HL-60/S4 treated with retinoic acid at 250 ng/mL for 4 days and 3 days (cell line): Measurements from ENCODE around the gene SPIRE1.
"Not testable (repeated sequence)": the region's sequence is repeated elsewhere in the genome, so short reads cannot be mapped to it uniquely, and the experiment has no call there.

ENCODE experiments used
- in situ Hi-C: fragments of 300-500 bp; cut with MboI; formaldehyde crosslinking; loops from 2 replicates; pipeline ENCODE4 v1.7.0; 2022; ENCODE audit warnings: low sequenced_read_pairs

The SPIRE1 gene

DNA sequence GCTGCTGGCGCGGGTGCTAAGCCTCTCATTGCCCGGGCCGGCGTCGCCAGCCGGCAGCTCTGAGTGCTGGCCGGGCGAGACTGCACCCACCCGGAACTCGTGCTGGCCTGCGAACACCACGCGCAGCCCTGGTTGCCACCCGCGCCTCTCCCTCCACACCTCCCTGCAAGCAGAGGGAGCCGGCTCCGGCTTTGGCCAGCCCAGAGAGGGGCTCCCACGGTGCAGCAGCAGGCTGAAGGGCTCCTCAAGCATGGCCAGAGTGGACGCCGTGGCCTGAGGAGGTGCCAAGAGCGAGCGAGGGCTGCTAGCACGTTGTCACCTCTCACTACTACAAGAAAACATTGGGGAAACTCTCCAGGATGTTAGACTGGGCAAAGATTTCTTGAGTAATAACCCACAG lies 98.6 kb downstream of the SPIRE1 start:
- in situ Hi-C loops, result no loop called here

DNA sequence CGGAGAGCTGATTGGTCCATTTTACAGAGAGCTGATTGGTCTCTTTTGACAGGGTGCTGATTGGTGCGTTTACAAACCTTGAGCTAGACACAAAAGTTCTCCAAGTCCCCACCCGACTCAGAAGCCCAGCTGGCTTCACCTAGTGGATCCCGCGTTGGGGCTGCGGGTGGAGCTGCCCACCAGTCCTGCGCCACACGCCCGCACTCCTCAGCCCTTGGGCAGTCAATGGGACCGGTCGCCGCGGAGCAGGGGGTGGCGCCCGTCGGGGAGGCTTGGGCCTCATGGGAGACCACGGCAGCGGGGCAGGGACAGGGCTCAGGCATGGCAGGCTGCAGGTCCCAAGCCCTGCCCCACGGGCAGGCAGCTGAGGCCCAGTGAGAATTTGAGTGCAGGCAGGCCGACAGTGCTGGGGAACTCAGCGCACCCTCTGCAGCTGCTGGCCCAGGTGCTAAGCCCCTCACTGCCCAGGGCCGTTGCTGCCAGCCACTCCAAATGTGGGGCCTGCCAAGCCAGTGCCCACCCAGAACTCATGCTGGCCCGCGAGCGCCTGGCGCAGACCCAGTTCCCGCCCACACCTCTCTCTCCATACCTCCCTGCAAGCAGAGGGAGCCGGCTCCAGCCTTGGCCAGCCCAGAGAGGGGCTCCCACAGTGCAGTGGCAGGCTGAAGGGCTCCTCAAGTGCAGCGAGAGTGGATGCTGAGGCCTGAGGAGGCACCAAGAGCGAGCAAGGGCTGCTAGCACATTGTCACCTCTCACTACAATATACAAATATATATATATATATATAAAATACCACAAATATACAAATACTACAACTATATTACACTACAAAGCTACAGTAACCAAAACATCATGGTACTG lies 100.7 kb downstream of the SPIRE1 start:
- in situ Hi-C loops, result no loop called here

DNA sequence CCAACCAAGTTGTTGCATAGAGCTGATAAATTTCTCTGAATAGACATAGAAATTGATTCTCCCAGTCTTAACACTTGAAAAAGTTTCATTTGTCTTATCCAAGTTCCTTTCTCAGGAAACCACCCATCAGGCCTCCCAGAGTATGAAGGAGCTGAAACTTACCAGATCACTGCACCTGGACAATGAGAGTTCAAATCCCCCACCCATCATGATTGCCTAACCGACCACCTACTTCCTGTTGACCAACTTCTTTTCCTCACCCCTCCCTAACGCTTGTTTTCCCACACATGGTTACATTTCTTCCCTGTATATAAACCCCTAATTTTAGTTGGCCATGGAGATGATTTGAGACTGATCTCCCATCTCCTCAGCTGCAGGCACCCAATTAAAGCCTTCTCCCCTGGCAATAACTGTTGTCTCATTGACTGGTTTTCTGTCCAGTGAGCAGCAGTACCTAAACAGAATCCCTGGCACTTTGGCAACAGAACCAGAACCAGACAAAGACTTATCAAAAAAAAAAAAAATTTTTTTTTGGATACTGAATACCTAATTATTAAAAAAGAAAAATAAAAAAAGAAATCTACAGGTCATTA lies 103.0 kb downstream of the SPIRE1 start:
- in situ Hi-C loops, result no loop called here

DNA sequence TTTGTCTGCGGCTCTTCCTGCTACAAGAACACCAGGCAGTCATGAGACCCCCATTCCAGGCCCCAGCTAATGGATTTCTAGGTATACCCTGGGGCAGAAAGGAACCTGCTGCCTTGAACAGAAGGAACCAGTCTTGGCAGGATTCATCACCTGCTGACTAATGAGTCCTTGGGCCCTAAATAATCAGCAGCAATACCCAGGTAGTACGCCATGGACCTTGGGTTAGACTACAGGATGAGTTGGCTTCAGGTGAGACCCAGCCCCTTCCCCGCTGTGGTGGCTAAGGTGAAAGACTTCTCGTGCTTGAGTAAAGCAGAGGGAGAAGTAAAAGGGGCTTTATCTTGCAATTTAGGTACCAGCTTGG lies 105.0 kb downstream of the SPIRE1 start:
- in situ Hi-C loops, result no loop called here

DNA sequence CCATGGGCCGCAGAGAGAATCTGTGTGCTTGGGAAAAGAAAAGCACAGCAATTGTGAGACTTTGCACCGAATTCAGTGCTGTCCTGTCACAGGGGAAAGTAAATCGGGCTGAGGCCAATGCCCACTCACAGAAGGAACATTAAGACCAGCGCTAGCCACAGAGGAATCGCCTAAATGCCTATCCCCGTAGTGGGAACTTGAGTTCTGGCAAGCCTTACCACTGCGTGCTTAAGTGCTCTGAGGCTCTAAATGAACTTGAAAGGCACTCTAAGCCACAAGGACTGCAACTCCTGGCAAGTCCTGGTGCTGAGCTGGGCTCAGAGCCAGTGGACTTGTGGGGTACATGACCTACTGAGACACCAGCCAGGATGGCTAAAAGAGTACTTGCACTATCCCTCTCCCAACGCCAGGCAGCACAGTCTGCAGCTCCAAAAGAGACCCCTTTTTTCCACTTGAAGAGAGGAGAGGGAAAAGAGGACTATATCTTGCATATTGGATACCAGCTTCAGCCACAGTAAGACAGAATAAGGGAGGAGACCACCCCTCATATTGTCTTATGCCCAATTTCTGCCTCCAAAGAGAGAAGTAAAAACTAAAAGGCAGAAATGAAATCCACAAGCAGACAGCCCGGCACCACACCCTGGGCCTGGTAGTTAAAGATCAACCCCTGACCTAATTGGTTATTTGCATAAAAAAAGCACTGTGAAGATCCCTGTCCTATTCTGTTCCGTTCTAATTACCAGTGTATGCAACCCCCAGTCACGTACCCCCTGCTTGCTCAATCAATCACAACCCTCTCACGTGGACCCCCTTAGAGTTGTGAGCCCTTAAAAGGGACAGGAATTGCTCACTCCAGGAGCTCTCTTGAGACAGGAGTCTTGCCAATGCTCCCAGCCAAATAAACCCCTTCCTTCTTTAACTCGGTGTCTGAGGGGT lies 105.7 kb downstream of the SPIRE1 start:
- in situ Hi-C loops, result not testable (repeated sequence)

DNA sequence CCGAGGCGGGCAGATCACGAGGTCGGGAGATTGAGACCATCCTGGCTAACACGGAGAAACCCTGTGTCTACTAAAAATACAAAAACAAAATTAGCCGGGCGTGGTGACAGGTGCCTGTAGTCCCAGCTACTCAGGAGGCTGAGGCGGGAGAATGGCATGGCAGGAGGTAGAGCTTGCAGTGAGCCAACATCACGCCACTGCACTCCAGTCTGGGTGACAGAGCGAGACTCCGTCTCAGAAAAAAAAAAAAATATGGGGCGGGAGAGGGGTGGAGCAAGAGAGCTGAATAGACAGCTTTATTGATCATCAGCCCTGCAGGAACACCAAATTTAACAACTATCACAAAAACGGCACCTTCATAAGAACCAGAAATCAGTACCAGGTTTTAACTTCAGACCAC lies 106.4 kb downstream of the SPIRE1 start:
- in situ Hi-C loops, result not testable (repeated sequence)

DNA sequence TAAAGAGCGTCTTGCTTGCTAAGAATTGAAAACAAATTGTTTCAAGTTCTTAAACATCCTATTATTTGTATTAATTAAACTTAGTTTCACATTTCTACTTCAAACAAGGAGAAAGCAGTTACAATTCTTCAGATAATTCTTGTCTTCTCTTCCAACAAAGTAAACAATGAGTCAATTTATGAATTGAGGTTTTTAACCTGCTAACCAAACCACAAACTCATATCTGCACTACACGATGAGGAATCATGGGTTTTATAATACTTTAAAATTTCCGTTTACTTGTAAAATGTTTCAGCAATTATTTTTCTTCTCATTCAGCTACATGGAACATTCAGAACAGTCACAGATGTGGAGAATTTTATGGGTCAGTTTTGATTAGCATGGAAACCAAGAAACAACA lies 114.2 kb downstream of the SPIRE1 start:
- in situ Hi-C loops, result no loop called here

DNA sequence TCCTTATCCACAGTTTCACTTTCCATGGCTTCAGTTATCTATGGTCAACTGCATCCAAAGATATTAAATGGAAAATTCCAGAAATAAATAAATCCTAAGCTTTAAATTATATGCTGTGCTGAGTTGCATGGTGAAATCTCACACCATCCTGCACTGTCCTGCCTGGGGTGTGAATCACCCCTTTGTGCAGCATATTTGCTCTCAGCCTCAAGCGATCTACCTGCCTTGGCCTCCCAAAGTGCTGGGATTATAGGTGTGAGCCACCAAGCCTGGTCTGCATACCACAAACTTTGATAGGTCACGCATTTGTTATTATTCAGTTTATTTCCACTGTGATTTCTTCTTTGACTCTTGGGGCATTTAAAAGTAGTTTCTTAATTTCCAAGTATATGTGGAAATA lies 117.2 kb downstream of the SPIRE1 start:
- in situ Hi-C loops, result no loop called here

DNA sequence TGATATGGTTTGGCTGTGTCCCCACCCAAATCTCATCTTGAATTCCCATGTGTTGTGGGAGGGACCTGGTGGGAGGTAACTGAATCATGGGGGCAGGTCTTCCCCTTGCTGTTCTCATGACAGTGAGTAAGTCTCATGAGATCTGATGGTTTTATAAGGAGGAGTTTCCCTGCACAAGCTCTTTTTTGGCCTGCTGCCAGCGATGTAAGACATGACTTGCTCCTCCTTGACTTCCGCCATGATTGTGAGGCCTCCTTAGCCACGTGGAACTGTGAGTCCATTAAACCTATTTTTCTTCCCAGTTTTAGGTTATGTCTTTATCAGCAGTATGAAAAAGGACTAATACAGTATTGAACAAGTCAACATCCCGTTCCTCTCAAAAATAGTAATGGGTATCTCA lies 118.7 kb downstream of the SPIRE1 start:
- in situ Hi-C loops, result not testable (repeated sequence)

DNA sequence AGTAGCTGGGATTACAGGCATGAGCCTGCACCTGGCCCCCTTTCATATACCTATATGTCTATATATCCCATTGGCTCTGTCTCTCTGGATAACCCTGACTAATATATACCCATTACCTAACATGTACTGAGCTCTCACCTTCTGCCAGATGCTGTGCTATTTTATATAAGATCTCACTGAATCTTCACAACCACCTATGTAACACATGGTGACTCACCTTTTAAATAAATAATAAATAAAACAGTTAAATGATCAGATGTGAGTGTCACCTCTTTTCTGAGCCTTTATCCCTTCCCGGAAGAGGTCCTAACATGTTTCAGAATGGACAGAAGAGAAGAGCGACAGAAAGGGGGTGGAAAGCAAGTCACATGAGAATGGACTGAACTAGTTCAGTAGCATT lies 123.1 kb downstream of the SPIRE1 start:
- in situ Hi-C loops, result no loop called here

DNA sequence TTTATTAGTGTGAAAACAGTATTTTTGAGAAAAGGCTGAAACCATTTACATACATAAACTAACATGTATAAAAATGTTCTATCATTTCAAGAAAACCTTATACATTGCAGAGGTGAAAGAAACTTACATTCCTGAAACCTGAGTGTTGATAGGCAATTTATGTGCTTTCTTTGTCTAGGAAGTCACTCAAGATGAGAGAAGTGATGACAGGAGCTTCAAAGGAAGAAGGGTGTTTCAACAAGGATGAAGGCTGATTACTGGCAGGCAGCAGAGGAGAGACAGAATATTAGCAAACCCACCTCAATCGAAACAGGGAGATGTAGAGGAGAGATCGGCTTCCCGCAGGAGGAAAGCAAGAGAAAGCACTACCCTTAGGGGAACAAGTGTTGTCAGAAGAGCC lies 125.2 kb downstream of the SPIRE1 start:
- in situ Hi-C loops, result no loop called here

DNA sequence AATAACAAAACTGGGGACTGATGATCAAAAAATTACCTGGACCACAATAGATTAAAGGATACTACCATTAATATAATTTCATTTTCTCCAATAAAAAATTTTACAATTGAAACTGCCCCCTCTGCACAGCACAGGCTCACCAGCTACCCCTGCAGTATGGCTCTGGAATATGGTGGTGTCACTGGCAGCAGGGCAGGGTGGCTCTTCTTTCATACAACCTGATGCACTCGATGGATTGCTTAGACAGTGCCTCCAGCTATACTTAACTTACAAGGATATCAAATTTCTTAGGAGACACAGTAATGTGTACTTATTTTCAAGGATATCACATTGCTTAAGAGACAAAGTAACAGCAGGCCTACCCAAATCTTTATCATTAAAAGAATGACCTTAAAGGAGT lies 126.2 kb downstream of the SPIRE1 start:
- in situ Hi-C loops, result no loop called here

DNA sequence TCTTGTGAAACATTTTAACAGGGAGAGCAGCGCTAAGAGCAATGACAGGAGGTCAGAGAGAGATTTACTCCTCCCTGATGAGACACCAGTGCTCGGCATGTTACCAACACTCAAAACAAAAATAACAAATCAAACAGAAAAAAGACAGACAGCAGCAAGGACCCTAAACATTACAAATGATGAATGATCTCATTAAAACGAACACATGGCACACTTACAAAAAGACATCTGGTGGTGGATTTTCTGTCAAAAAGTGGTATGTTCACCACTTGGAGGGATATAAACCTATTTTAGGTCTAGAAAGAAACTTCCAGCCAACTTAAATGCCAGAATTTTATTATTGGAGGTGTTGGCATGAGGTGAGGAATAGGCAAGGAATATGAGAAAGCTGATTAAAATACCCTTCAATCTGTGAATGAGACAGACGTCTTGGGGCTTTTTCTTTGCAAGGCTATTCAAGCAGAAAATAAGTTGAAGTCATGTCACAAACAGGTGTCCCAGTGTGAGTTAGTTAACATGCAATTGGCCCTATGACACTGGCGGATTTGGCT lies 137.4 kb downstream of the SPIRE1 start:
- in situ Hi-C loops, result no loop called here

DNA sequence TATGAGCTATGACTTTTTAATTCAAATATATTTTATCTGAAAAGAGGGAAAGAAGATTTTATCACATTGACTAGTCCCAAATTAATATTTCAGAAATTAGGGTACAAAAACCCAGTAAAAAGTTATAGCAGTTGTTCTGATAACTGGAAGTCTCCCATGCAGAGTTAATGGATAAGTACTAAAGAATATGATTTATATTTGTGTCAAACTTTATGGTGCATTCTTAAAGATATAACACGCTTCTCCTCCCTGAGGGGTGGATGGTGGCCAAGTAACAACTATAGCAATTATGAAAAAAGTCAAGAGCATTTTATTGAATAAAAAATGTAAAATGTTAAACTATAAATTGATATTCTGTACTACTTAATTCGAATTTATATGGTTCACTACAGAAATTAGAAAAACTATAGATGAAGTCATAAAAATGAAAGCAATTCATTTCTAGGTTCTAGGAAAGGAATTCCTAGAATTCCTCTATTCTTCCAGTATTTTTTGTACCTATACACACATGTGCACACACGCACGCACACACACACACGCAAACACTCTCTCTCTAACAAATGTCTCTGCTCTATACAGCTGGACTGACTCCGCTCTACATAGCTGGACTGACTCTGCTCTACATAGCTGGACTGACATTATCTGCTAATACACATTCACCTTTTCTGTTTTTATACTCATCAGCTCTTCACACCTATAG lies 138.9 kb downstream of the SPIRE1 start:
- in situ Hi-C loops, result no loop called here

DNA sequence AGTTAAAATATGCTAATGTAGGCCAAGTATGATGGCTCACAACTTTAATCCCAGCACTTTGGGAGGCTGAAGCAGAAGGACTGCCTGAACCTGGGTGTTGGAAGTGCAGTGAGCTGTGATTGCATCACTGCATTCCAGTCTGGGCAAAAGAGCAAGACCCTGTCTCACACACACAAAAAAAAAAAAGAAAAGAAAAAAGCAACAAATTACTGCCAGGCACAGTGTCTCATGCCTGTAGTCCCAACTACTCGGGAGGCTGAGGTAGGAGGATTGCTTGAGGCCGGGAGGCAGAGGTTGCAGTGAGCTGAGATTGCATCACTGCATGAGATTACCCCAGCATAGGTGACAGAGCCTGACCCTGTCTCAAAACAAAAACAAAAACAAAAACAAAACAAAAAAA lies 139.6 kb downstream of the SPIRE1 start:
- in situ Hi-C loops, result no loop called here

DNA sequence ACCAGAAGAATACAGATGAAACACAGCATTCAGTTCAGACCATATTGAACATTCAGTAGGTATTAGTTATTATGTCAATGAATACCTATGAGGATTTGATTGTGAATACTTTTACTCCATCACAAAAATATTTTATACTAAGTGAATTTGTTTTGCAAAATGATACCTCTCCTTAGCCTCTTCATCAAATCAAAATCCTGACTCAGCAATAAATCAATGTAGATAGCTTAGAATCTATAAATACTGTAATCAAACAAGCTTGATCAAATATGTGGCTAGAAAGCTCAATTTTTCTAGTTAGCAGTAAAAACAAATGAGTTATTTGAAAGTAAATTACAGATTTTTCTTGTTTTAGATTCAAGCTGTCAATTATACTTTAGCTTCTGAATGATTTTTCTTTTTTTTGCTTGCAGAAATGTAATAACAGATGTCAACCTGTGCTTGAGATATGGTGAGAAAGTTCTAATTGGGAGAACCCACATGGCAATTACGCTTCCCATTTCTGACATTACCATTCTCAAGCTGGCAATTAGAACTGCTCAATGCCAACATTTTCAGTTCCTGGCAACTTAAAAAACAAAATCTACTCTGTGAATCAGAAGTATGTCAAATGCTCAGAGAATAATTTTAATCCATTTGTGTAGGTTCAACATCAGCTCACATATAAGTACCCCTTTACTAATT lies 140.6 kb downstream of the SPIRE1 start:
- in situ Hi-C loops, result no loop called here

DNA sequence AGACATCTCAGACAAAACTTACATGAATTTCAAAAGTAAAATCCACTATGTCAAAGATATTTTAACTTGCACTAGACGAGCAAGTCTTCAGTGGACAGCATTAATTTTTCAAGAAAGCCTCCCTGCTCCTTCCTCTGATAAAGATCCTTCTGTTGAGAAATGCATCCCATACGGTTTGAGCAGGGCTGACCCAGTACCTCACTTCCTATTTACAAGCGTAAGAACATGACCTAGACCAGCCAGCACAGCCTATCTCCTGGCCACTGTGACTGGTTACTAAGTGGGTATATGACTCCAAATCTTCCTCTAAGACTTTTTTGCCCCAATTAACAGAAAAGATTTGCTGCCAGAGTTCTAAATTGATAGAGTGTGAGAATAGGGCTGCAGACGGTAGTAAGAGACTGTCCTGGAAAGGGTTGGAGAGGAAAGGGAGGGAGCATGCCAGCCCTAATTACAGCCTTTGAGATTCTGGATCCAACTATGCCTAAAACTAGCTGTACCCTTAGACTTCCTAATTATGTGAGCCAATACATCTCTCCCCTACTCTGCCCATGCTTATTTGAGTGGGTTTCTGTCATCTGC lies 141.8 kb downstream of the SPIRE1 start:
- in situ Hi-C loops, result no loop called here

DNA sequence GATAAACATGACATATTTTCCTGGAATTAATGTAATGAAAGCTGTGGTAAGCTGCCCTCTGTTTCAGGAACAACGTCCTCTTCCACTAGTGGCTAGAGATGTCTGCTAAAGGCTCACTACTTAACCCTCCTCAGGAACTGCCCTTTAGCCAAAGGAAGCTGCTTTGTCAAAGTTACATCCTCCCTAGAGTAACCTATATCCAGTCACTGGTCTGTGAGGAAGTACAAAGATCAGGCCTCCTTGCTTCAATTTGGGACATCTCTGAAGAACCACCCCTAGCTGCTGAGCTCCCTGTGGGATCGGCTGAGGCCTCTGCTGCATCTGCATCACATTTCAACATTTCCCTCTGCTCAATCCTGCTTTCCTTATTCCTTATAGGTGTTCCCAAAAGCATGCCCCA lies 142.4 kb downstream of the SPIRE1 start:
- in situ Hi-C loops, result no loop called here

DNA sequence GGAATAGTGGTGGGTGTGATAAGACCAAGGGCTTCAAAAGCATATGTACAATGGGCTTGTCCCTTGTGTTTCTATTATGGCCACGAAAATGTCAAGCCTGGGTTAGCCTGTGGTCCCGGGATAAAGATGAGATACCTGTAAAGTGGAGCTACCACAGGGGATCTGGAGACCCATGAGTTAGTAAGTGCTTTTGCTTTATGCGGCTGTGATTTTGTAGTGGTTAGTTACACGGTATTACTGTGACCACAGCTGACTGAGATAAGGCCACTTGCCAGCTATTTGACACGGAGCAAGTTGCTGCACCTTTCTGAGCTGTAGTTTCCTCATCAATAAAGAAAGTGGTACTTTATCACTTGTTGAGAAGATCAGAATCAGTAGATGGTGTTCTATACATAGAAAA lies 150.9 kb downstream of the SPIRE1 start:
- in situ Hi-C loops, result no loop called here

DNA sequence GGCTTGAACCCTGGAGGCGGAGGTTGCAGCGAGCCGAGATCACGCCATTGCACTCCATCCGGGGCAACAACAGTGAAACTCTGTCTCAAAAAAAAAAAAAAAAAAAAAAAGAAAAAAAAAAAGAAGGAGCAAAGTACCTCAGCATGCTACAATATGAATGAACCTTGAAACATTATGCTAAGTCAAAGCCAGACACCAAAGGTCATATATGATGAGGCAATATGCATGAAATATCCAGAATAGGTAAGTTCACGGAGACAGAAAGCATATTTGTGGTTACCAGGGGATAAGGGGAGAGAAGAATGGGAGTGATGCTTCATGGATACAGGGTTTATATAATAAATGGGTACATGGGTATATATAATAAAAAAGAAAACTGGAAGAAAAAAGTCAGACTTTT lies 156.9 kb downstream of the SPIRE1 start:
- in situ Hi-C loops, result no loop called here
